Measurements from ENCODE around the gene GUF1. TPM values are rescaled to one million over a fixed set of nuclear protein-coding genes. Genes with fewer than 3 reads are reported as not detected.

GUF1 gene
- total and polyA plus RNA-seq, 2 of the 13 experiments (the other 11 are each of a cell fraction or from before 2014, with no cell fraction given) = 10.3 to 24.6 TPM

DNA sequence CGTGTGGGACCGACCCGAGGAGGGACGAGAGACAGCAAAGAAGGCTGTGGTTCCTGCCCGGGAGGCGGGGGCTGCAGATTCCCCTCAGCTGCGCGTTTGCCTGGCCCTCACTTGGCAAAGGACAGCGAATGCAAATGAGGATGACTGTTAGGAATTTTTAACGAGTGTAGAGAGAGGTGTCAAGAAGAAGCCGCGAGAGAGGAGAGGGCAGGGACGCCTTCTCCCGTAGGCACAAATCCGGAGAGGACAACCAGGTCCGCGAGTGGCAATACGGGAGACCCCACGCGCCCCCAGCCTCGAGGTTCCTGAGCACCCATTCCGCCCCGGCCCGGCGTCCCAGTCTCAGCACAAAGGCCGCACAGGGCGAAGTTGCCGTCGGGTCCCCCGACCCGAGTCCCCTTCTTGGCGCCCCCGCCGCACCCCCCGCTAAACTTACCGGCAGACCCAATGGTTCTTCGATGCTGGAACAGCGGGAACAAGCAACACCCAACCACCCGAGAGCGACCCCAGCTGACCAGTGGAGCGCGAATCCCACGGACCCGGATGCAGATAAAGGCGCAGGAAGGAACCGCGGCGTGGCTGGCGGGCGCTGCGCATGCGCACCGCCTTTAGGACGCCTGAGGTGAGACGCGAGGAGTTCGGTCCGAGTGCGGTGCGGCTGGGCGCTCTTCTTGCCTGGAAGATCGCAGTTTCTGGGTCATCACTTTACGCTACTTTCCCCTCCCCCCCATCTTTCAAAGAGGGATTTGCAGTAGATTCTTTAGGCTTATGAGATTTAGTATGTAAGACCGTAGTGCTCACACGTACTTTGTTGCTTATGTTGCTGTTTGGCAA, 48.0 kb downstream of the GUF1 start, which contains the start of gene GNPDA2 (continued):
- TF ChIP-seq ZFP90 (CRISPR knock-in tag; IDR thresholded peaks at IDR 0.05; ENCODE audit: borderline replicate concordance) = no peak
- TF ChIP-seq, protein P1, sequence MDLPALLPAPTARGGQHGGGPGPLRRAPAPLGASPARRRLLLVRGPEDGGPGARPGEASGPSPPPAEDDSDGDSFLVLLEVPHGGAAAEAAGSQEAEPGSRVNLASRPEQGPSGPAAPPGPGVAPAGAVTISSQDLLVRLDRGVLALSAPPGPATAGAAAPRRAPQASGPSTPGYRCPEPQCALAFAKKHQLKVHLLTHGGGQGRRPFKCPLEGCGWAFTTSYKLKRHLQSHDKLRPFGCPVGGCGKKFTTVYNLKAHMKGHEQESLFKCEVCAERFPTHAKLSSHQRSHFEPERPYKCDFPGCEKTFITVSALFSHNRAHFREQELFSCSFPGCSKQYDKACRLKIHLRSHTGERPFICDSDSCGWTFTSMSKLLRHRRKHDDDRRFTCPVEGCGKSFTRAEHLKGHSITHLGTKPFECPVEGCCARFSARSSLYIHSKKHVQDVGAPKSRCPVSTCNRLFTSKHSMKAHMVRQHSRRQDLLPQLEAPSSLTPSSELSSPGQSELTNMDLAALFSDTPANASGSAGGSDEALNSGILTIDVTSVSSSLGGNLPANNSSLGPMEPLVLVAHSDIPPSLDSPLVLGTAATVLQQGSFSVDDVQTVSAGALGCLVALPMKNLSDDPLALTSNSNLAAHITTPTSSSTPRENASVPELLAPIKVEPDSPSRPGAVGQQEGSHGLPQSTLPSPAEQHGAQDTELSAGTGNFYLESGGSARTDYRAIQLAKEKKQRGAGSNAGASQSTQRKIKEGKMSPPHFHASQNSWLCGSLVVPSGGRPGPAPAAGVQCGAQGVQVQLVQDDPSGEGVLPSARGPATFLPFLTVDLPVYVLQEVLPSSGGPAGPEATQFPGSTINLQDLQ (CRISPR knock-in tag; IDR thresholded peaks at IDR 0.05) = no peak
- no peak for TF ChIP-seq MAFF (IDR thresholded peaks at IDR 0.05; ENCODE audit: low read depth, low read length)
- TF ChIP-seq TMF1 (CRISPR knock-in tag; IDR thresholded peaks at IDR 0.05; ENCODE audit: low read depth) = no peak
- peak; percentile 78; the same call in 1 of the 2 replicates for TF ChIP-seq ZNF451 (CRISPR knock-in tag; IDR thresholded peaks at IDR 0.05)
- TF ChIP-seq MBNL3 (CRISPR knock-in tag; conservative IDR thresholded peaks at IDR 0.05) = no peak
- TF ChIP-seq, protein P2, sequence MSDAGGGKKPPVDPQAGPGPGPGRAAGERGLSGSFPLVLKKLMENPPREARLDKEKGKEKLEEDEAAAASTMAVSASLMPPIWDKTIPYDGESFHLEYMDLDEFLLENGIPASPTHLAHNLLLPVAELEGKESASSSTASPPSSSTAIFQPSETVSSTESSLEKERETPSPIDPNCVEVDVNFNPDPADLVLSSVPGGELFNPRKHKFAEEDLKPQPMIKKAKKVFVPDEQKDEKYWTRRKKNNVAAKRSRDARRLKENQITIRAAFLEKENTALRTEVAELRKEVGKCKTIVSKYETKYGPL (CRISPR knock-in tag; IDR thresholded peaks at IDR 0.05) = no peak
- TF ChIP-seq, protein P3, sequence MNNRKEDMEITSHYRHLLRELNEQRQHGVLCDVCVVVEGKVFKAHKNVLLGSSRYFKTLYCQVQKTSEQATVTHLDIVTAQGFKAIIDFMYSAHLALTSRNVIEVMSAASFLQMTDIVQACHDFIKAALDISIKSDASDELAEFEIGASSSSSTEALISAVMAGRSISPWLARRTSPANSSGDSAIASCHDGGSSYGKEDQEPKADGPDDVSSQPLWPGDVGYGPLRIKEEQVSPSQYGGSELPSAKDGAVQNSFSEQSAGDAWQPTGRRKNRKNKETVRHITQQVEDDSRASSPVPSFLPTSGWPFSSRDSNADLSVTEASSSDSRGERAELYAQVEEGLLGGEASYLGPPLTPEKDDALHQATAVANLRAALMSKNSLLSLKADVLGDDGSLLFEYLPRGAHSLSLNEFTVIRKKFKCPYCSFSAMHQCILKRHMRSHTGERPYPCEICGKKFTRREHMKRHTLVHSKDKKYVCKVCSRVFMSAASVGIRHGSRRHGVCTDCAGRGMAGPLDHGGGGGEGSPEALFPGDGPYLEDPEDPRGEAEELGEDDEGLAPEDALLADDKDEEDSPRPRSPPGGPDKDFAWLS (CRISPR knock-in tag; IDR thresholded peaks at IDR 0.05; ENCODE audit: borderline replicate concordance) = no peak
- TF ChIP-seq ZNF12 (CRISPR knock-in tag; IDR thresholded peaks at IDR 0.05) = 0 out of 2 replicates have a peak, but pooled peaks have one; percentile 45
- no peak for TF ChIP-seq FOXP1 (IDR thresholded peaks at IDR 0.05)
- TF ChIP-seq FOXP1 (CRISPR knock-in tag; IDR thresholded peaks at IDR 0.05) = no peak
- TF ChIP-seq EHMT2 (IDR thresholded peaks at IDR 0.05; ENCODE audit: borderline replicate concordance, low read depth, low read length) = no peak
- TF ChIP-seq, protein P4, sequence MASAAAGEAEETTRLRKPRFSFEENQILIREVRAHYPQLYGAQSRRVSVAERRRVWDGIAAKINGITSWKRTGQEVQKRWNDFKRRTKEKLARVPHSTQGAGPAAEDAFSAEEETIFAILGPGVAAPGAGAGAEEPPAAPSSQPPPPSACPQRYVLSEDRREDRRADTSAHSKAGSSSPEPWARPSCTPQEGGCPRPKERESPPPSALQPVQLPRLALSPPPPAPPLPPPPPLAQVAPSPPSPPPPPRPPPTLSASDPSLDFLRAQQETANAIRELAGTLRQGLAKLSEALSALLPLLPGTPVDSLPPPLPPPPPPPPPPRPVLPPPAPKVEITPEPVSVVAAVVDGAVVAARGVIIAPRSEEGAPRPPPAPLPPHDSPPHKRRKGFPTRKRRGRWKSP (CRISPR knock-in tag; IDR thresholded peaks at IDR 0.05) = peak; percentile 75
- TF ChIP-seq SOX5 (CRISPR knock-in tag; IDR thresholded peaks at IDR 0.05; ENCODE audit: borderline replicate concordance) = peak; percentile 41; the same call in 1 of the 2 replicates
- TF ChIP-seq HCFC1 (IDR thresholded peaks at IDR 0.05; ENCODE audit: low read depth, low read length) = no peak
- TF ChIP-seq TOE1 (CRISPR knock-in tag; IDR thresholded peaks at IDR 0.05) = no peak
- peak; percentile 83 for TF ChIP-seq POLR2G (IDR thresholded peaks at IDR 0.05; ENCODE audit: low read depth, low read length)
- TF ChIP-seq, protein P5, sequence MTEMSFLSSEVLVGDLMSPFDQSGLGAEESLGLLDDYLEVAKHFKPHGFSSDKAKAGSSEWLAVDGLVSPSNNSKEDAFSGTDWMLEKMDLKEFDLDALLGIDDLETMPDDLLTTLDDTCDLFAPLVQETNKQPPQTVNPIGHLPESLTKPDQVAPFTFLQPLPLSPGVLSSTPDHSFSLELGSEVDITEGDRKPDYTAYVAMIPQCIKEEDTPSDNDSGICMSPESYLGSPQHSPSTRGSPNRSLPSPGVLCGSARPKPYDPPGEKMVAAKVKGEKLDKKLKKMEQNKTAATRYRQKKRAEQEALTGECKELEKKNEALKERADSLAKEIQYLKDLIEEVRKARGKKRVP (CRISPR knock-in tag; IDR thresholded peaks at IDR 0.05) = no peak
- no peak for TF ChIP-seq FOXM1 (CRISPR knock-in tag; IDR thresholded peaks at IDR 0.05)
- TF ChIP-seq TOPORS (CRISPR knock-in tag; IDR thresholded peaks at IDR 0.05) = no peak; the same call in 1 of the 2 replicates
- TF ChIP-seq ZNF350 (CRISPR knock-in tag; IDR thresholded peaks at IDR 0.05; ENCODE audit: borderline replicate concordance, low read depth) = peak; percentile 71; the same call in 1 of the 2 replicates
- TF ChIP-seq IRF2 (CRISPR knock-in tag; IDR thresholded peaks at IDR 0.05) = peak; percentile 51; the same call in 1 of the 2 replicates

Data from HepG2 (cell line).